Loucy (cell line): ENCODE results near the gene RAB11FIP5.

Experiments used
- H2AFZ ChIP-seq: fragments of 200-600 bp; sonication (generic); 2 replicates; pipeline ENCODE4 v1.6.0; 2016; ENCODE audit warnings: antibody characterized with exemption, mild to moderate bottlenecking, low read length, moderate library complexity
- H3F3A ChIP-seq: fragments of 200-600 bp; 2 replicates; pipeline ENCODE4 v1.6.0; 2016; ENCODE audit warnings: antibody characterized with exemption, low read depth, mild to moderate bottlenecking
- H3K27me3 ChIP-seq: fragments of 200-600 bp; sonication (generic); 2 replicates; pipeline ENCODE4 v1.6.1; 2014; ENCODE audit warnings: low read length, mild to moderate bottlenecking; ENCODE audit not compliant: insufficient read depth, poor library complexity, severe bottlenecking
- H3K36me3 ChIP-seq: fragments of 200-600 bp; sonication (generic); 2 replicates; pipeline ENCODE4 v1.6.1; 2016; ENCODE audit warnings: low read length; ENCODE audit not compliant: insufficient read depth
- H3K4me1 ChIP-seq: fragments of 200-600 bp; sonication (generic); 2 replicates; pipeline ENCODE4 v1.5.1; 2014; ENCODE audit warnings: low read length, mild to moderate bottlenecking; ENCODE audit not compliant: insufficient read depth, poor library complexity, severe bottlenecking
- H3K4me2 ChIP-seq: fragments of 200-600 bp; sonication (generic); 2 replicates; pipeline ENCODE4 v1.6.0; 2014; ENCODE audit warnings: antibody characterized with exemption, low read length, low read depth, mild to moderate bottlenecking; ENCODE audit not compliant: poor library complexity, severe bottlenecking
- H3K4me3 ChIP-seq: fragments of 200-600 bp; sonication (generic); 2 replicates; pipeline ENCODE4 v1.5.1; 2014; ENCODE audit warnings: low read length, mild to moderate bottlenecking, mixed read lengths; ENCODE audit not compliant: poor library complexity, severe bottlenecking
- H3K79me2 ChIP-seq: fragments of 200-600 bp; sonication (generic); 2 replicates; pipeline ENCODE4 v1.6.1; 2014; ENCODE audit warnings: low read length; ENCODE audit not compliant: insufficient read depth
- H3K9ac ChIP-seq: fragments of 200-600 bp; sonication (generic); 2 replicates; pipeline ENCODE4 v1.6.0; 2014; ENCODE audit warnings: mild to moderate bottlenecking, low read depth, low read length, moderate library complexity; ENCODE audit not compliant: poor library complexity, severe bottlenecking
- H3K9me2 ChIP-seq: fragments of 200-600 bp; sonication (generic); replicated peaks from 2 replicates; pipeline ENCODE4 v1.6.1; 2016; ENCODE audit warnings: low read depth, low read length, mixed read lengths
- H3K9me3 ChIP-seq: fragments of 200-600 bp; sonication (generic); 2 replicates; pipeline ENCODE4 v1.6.1; 2014; ENCODE audit warnings: mild to moderate bottlenecking, antibody characterized with exemption, low read length, low read depth; ENCODE audit not compliant: insufficient read depth
- H4K20me1 ChIP-seq: fragments of 200-600 bp; sonication (generic); 2 replicates; pipeline ENCODE4 v1.6.0; 2014; ENCODE audit warnings: antibody characterized with exemption, low read length, mild to moderate bottlenecking; ENCODE audit not compliant: insufficient read depth, poor library complexity, severe bottlenecking
- CTCF ChIP-seq: fragments of 200-600 bp; sonication (generic); conservative IDR thresholded peaks from 2 replicates; pipeline ENCODE4 v1.5.1; 2014; ENCODE audit warnings: mild to moderate bottlenecking, antibody characterized with exemption, low read length
- EZH2phosphoT487 ChIP-seq: fragments of 200-600 bp; IDR thresholded peaks from 2 replicates; pipeline ENCODE4 v1.6.1; 2018; ENCODE audit warnings: antibody characterized with exemption, mild to moderate bottlenecking, moderate library complexity, borderline replicate concordance

The RAB11FIP5 gene

GRCh38 chr2:73082523-73083410 is 30.0 kb downstream of the RAB11FIP5 start:
- Histone ChIP-seq H3K9me2 (no peaks in the 10 kb centered on the region), H3K36me3 (peaks cover 20% of the 10 kb centered on the region; the same call in 1 of the 2 replicates), H2AFZ (no peak overlapping the region), H3K4me2 (no peak overlapping the region), H3K4me1 (peaks cover 11% of the 10 kb centered on the region), H3K9me3 (no peaks in the 10 kb centered on the region), H3K9ac (no peak overlapping the region), H3K4me3 (no peak overlapping the region), H4K20me1 (no peaks in the 10 kb centered on the region), H3K27me3 (no peaks in the 10 kb centered on the region), H3K79me2 (no peaks in the 10 kb centered on the region), H3F3A (no peaks in the 10 kb centered on the region)
- TF ChIP-seq EZH2phosphoT487 (no peak), CTCF (no peak)

- no peaks in the 10 kb centered on the region for H3K27me3 ChIP-seq
- no peaks in the 10 kb centered on the region for H3F3A ChIP-seq
- no peaks in the 10 kb centered on the region for H3K79me2 ChIP-seq
- TF ChIP-seq EZH2phosphoT487 (no peak), CTCF (no peak)
- H3K4me1 ChIP-seq, result peaks cover 11% of the 10 kb centered on the region
- H3K4me2 ChIP-seq, result no peak overlapping the region
- no peaks in the 10 kb centered on the region for H4K20me1 ChIP-seq
- H2AFZ ChIP-seq, result no peak overlapping the region
- no peak overlapping the region for H3K4me3 ChIP-seq
- no peaks in the 10 kb centered on the region for H3K9me3 ChIP-seq
- no peaks in the 10 kb centered on the region for H3K9me2 ChIP-seq
- H3K36me3 ChIP-seq, result peaks cover 5% of the 10 kb centered on the region; the same call in 1 of the 2 replicates
- H3K9ac ChIP-seq, result no peak overlapping the region
These were observed 31.5 kb downstream of the RAB11FIP5 start for GRCh38 chr2:73081181-73081671.

- Histone ChIP-seq H3K9me2 (no peaks in the 10 kb centered on the region), H3K4me3 (no peak overlapping the region), H3K27me3 (no peaks in the 10 kb centered on the region), H4K20me1 (no peaks in the 10 kb centered on the region), H3K36me3 (peaks cover 5% of the 10 kb centered on the region; the same call in 1 of the 2 replicates), H3K4me1 (peaks cover 11% of the 10 kb centered on the region), H3K79me2 (no peaks in the 10 kb centered on the region), H3F3A (no peaks in the 10 kb centered on the region), H2AFZ (no peak overlapping the region), H3K9ac (no peak overlapping the region), H3K4me2 (no peak overlapping the region), H3K9me3 (no peaks in the 10 kb centered on the region)
- TF ChIP-seq CTCF (no peak), EZH2phosphoT487 (no peak)
These were observed 32.2 kb downstream of the RAB11FIP5 start for GRCh38 chr2:73080321-73081131.
